Loucy (cell line): ENCODE data around the gene ZNF669.
"Not testable (repeated sequence)": the region's sequence is repeated elsewhere in the genome, so short reads cannot be mapped to it uniquely, and the experiment has no call there.

Source experiments
- H2AFZ ChIP-seq: fragments of 200-600 bp; sonication (generic); 2 replicates; pipeline ENCODE4 v1.6.0; 2016; ENCODE audit warnings: antibody characterized with exemption, mild to moderate bottlenecking, low read length, moderate library complexity
- H3F3A ChIP-seq: fragments of 200-600 bp; 2 replicates; pipeline ENCODE4 v1.6.0; 2016; ENCODE audit warnings: antibody characterized with exemption, low read depth, mild to moderate bottlenecking
- H3K27me3 ChIP-seq: fragments of 200-600 bp; sonication (generic); 2 replicates; pipeline ENCODE4 v1.6.1; 2014; ENCODE audit warnings: low read length, mild to moderate bottlenecking; ENCODE audit not compliant: insufficient read depth, poor library complexity, severe bottlenecking
- H3K36me3 ChIP-seq: fragments of 200-600 bp; sonication (generic); 2 replicates; pipeline ENCODE4 v1.6.1; 2016; ENCODE audit warnings: low read length; ENCODE audit not compliant: insufficient read depth
- H3K4me1 ChIP-seq: fragments of 200-600 bp; sonication (generic); 2 replicates; pipeline ENCODE4 v1.5.1; 2014; ENCODE audit warnings: low read length, mild to moderate bottlenecking; ENCODE audit not compliant: insufficient read depth, poor library complexity, severe bottlenecking
- H3K4me2 ChIP-seq: fragments of 200-600 bp; sonication (generic); 2 replicates; pipeline ENCODE4 v1.6.0; 2014; ENCODE audit warnings: antibody characterized with exemption, low read length, low read depth, mild to moderate bottlenecking; ENCODE audit not compliant: poor library complexity, severe bottlenecking
- H3K4me3 ChIP-seq: fragments of 200-600 bp; sonication (generic); 2 replicates; pipeline ENCODE4 v1.5.1; 2014; ENCODE audit warnings: low read length, mild to moderate bottlenecking, mixed read lengths; ENCODE audit not compliant: poor library complexity, severe bottlenecking
- H3K79me2 ChIP-seq: fragments of 200-600 bp; sonication (generic); 2 replicates; pipeline ENCODE4 v1.6.1; 2014; ENCODE audit warnings: low read length; ENCODE audit not compliant: insufficient read depth
- H3K9ac ChIP-seq: fragments of 200-600 bp; sonication (generic); 2 replicates; pipeline ENCODE4 v1.6.0; 2014; ENCODE audit warnings: mild to moderate bottlenecking, low read depth, low read length, moderate library complexity; ENCODE audit not compliant: poor library complexity, severe bottlenecking
- H3K9me2 ChIP-seq: fragments of 200-600 bp; sonication (generic); replicated peaks from 2 replicates; pipeline ENCODE4 v1.6.1; 2016; ENCODE audit warnings: low read depth, low read length, mixed read lengths
- H3K9me3 ChIP-seq: fragments of 200-600 bp; sonication (generic); 2 replicates; pipeline ENCODE4 v1.6.1; 2014; ENCODE audit warnings: mild to moderate bottlenecking, antibody characterized with exemption, low read length, low read depth; ENCODE audit not compliant: insufficient read depth
- H4K20me1 ChIP-seq: fragments of 200-600 bp; sonication (generic); 2 replicates; pipeline ENCODE4 v1.6.0; 2014; ENCODE audit warnings: antibody characterized with exemption, low read length, mild to moderate bottlenecking; ENCODE audit not compliant: insufficient read depth, poor library complexity, severe bottlenecking
- EZH2phosphoT487 ChIP-seq: fragments of 200-600 bp; IDR thresholded peaks from 2 replicates; pipeline ENCODE4 v1.6.1; 2018; ENCODE audit warnings: antibody characterized with exemption, mild to moderate bottlenecking, moderate library complexity, borderline replicate concordance
- TF ChIP-seq, protein P1 (sequence below): fragments of 200-600 bp; sonication (generic); conservative IDR thresholded peaks from 2 replicates; pipeline ENCODE4 v1.5.1; 2014; ENCODE audit warnings: mild to moderate bottlenecking, antibody characterized with exemption, low read length

ZNF669 gene

DNA sequence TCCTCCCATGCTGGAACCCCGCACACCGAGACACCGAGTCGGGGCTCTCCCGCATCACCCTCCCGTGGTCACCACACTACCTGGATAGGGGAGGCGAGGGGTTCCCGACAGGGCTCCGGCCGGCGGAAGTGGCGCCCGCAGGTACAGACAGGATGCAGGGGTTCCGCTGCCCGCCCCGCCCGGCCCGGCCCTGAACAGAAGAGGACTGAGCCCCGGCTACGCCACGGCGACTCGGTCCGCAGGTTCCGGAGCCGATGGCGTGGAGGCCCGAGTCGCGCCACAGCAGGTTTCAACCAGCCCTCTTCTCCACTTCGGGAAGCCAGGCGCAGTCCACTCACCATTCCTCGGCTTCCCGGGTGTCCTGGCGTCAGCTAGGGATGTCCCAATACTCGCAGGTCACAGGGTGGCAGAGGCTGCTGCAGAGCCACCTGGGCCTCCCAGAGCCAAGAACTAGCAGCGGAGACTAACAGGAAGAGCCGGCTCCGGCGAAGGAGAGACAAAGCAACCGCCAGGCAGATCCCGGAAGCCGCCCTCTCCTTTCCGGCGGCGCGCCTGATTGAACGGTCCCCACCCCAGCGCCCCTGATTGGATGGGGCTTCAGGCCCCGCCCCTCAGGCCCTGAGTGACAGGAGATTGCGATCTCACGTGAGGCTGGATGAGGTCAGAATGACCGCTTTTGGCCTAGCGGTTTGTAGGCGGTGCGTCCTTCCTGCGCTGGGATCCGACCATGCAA, at the start of gene ZNF669:
Gene ZNF669, minus strand, starts transcription at position 498 of the 733 bp plus-strand sequence. Its CDS starts 157 bp downstream, at position 341.
- H3F3A ChIP-seq, result no peaks in the 10 kb centered on the region
- TF ChIP-seq, protein P1, sequence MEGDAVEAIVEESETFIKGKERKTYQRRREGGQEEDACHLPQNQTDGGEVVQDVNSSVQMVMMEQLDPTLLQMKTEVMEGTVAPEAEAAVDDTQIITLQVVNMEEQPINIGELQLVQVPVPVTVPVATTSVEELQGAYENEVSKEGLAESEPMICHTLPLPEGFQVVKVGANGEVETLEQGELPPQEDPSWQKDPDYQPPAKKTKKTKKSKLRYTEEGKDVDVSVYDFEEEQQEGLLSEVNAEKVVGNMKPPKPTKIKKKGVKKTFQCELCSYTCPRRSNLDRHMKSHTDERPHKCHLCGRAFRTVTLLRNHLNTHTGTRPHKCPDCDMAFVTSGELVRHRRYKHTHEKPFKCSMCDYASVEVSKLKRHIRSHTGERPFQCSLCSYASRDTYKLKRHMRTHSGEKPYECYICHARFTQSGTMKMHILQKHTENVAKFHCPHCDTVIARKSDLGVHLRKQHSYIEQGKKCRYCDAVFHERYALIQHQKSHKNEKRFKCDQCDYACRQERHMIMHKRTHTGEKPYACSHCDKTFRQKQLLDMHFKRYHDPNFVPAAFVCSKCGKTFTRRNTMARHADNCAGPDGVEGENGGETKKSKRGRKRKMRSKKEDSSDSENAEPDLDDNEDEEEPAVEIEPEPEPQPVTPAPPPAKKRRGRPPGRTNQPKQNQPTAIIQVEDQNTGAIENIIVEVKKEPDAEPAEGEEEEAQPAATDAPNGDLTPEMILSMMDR, result no peak
- TF ChIP-seq EZH2phosphoT487, result no peak
- H3K9me2 ChIP-seq, result no peaks in the 10 kb centered on the region

GRCh38 chr1:247147781-247148180, 43.6 kb upstream of the ZNF669 start:
- peaks cover 7% of the 10 kb centered on the region; the same call in 1 of the 2 replicates for H3K79me2 ChIP-seq

More for the DNA sequence above, at the start of gene ZNF669:
- H3K4me1 ChIP-seq, result peaks cover 18% of the 10 kb centered on the region
- peaks cover 9% of the 10 kb centered on the region for H3K27me3 ChIP-seq
- peak within 1 kb of the TSS; percentile 97 for H3K9ac ChIP-seq
- peak within 1 kb of the TSS; percentile 87 for H3K4me2 ChIP-seq
- H3K36me3 ChIP-seq, result peaks cover 28% of the 10 kb centered on the region
- H2AFZ ChIP-seq, result peak within 1 kb of the TSS; percentile 89
- H3K9me3 ChIP-seq, result peaks cover 32% of the 10 kb centered on the region
- H3K79me2 ChIP-seq, result peaks cover 38% of the 10 kb centered on the region
- H3K4me3 ChIP-seq, result peak within 1 kb of the TSS; percentile 94
- peaks cover 8% of the 10 kb centered on the region for H4K20me1 ChIP-seq

GRCh38 chr1:247147120-247147519, 43.0 kb upstream of the ZNF669 start:
- H3K79me2 ChIP-seq, H4K20me1 ChIP-seq, H3K4me3 ChIP-seq, H3K9ac ChIP-seq, H3K27me3 ChIP-seq, H3K9me2 ChIP-seq, H3K4me1 ChIP-seq, H2AFZ ChIP-seq, H3F3A ChIP-seq, H3K4me2 ChIP-seq: not testable (repeated sequence)
- peaks cover 27% of the 10 kb centered on the region for H3K36me3 ChIP-seq
- H3K9me3 ChIP-seq, result peaks cover 37% of the 10 kb centered on the region; the same call in 1 of the 2 replicates

More at GRCh38 chr1:247147781-247148180, 43.6 kb upstream of the ZNF669 start:
- Histone ChIP-seq H3K27me3 (no peaks in the 10 kb centered on the region), H3K36me3 (peaks cover 27% of the 10 kb centered on the region), H2AFZ (no peak overlapping the region), H3K4me2 (no peak overlapping the region), H3F3A (no peaks in the 10 kb centered on the region), H3K4me3 (no peak overlapping the region), H3K9me3 (peaks cover 37% of the 10 kb centered on the region; the same call in 1 of the 2 replicates), H4K20me1 (no peaks in the 10 kb centered on the region), H3K9me2 (no peaks in the 10 kb centered on the region), H3K4me1 (no peaks in the 10 kb centered on the region), H3K9ac (no peak overlapping the region)
- no peak for TF ChIP-seq EZH2phosphoT487

- H3F3A ChIP-seq, result no peaks in the 10 kb centered on the region
- H3K9ac ChIP-seq, result no peak overlapping the region
- no peaks in the 10 kb centered on the region for H3K9me2 ChIP-seq
- no peaks in the 10 kb centered on the region for H3K27me3 ChIP-seq
- no peak overlapping the region for H3K4me3 ChIP-seq
- H3K9me3 ChIP-seq, result peaks cover 37% of the 10 kb centered on the region; the same call in 1 of the 2 replicates
- no peak overlapping the region for H2AFZ ChIP-seq
- no peak overlapping the region for H3K4me2 ChIP-seq
- H4K20me1 ChIP-seq, result no peaks in the 10 kb centered on the region
- no peaks in the 10 kb centered on the region for H3K4me1 ChIP-seq
- peaks cover 27% of the 10 kb centered on the region for H3K36me3 ChIP-seq
- H3K79me2 ChIP-seq, result peaks cover 7% of the 10 kb centered on the region; the same call in 1 of the 2 replicates
- TF ChIP-seq EZH2phosphoT487, result no peak
- TF ChIP-seq, protein P1, result peak; percentile 49
These were observed 42.5 kb upstream of the ZNF669 start for GRCh38 chr1:247146671-247147070.
